K562 (cell line): ENCODE results near the gene RLN2. TPM values are rescaled to one million over a fixed set of nuclear protein-coding genes. Genes with fewer than 3 reads are reported as not detected.
"Not testable (repeated sequence)": the region's sequence is repeated elsewhere in the genome, so short reads cannot be mapped to it uniquely, and the experiment has no call there.

Source experiments
- ATAC-seq: fragments of 200-7000 bp; cut with Tn5 transposase; 3 replicates; pipeline ENCODE4 v1.9.1; 2020; ENCODE audit warnings: moderate library complexity
- BruUV-seq: library from RNA; stranded (reverse); fragments of 400-500 nt; replicated peaks from 2 replicates; lab custom pipeline; 2021; lab: Mats Ljungman, UMichigan
- CTCF ChIA-PET: fragments of 300-600 bp; formaldehyde crosslinking; extraction: SDS; loops from one replicate; lab custom pipeline; 2021; ENCODE audit warnings: low intra/inter-chr PET ratio; lab: Yijun Ruan, JAX
- POLR2A ChIA-PET: fragments of 300-600, 350-650 bp; sonication (Branson Sonifier 250); formaldehyde crosslinking; extraction: SDS; loops from one replicate; lab custom pipeline; 2021; ENCODE audit warnings: antibody characterized with exemption, inconsistent platforms; lab: Yijun Ruan, JAX
- DNase-seq, 4 experiments: peaks; one replicate each; pipeline versions ENCODE4 v3.0.0 to v3.0.0-alpha.2; 2011 to 2018; ENCODE audit warnings: low spot score in 3 of 4, mixed read lengths in 3 of 4; ENCODE audit errors: extremely low read depth in 1 of 4
- FAIRE-seq: peaks from 2 replicates; lab custom pipeline; 2011; peaks lifted over from hg19 to GRCh38; lab: Jason Lieb, UNC
- H2AFZ ChIP-seq: 2 replicates; pipeline ENCODE4 v1.6.0; 2011; ENCODE audit warnings: low read depth, low read length, control low read depth, inconsistent platforms
- H3K27ac ChIP-seq: fragments of 200-600 bp; 3 replicates; pipeline ENCODE4 v1.8.0; 2011; ENCODE audit warnings: low read depth, mild to moderate bottlenecking, control low read depth, inconsistent platforms, low read length, moderate library complexity, mixed read lengths; ENCODE audit errors: extremely low read depth
- H3K27me3 ChIP-seq, 2 experiments: fragments of 300-600 bp in 1 of 2; 2 replicates in 1 of 2; 3 replicates in 1 of 2; pipeline versions ENCODE4 v1.6.0 to v1.8.0; 2011; ENCODE audit warnings: inconsistent platforms in 2 of 2, low read length in 2 of 2, mild to moderate bottlenecking in 1 of 2, mixed read lengths in 1 of 2, moderate library complexity in 1 of 2; ENCODE audit not compliant: control insufficient read depth in 2 of 2, insufficient read depth in 2 of 2
- H3K36me3 ChIP-seq: fragments of 300-600 bp; 3 replicates; pipeline ENCODE4 v1.8.0; 2011; ENCODE audit warnings: mild to moderate bottlenecking, low read length, inconsistent platforms; ENCODE audit not compliant: control insufficient read depth, insufficient read depth
- H3K4me1 ChIP-seq, 2 experiments: fragments of 200-600 bp in 1 of 2; replicated peaks in 1 of 2; 2 replicates in 1 of 2; 3 replicates in 1 of 2; pipeline versions ENCODE4 v1.5.1 to v1.8.0; 2011; ENCODE audit warnings: inconsistent platforms in 2 of 2, low read length in 2 of 2, mild to moderate bottlenecking in 1 of 2, mixed read lengths in 1 of 2, moderate library complexity in 1 of 2; ENCODE audit not compliant: control insufficient read depth in 2 of 2, insufficient read depth in 2 of 2
- H3K4me2 ChIP-seq: 2 replicates; pipeline ENCODE4 v1.6.1; 2011; ENCODE audit warnings: low read length, control low read depth, inconsistent platforms, mixed read lengths; ENCODE audit not compliant: insufficient read depth
- H3K4me3 ChIP-seq: fragments of 200-600 bp; sonication (generic), shearing (Covaris generic); 2 replicates; pipeline ENCODE4 v1.5.1; 2016; ENCODE audit warnings: control low read depth, inconsistent platforms
- H3K79me2 ChIP-seq: fragments of 200-600 bp; 3 replicates; pipeline ENCODE4 v1.8.0; 2011; ENCODE audit warnings: low read length, inconsistent platforms; ENCODE audit not compliant: control insufficient read depth, insufficient read depth
- H3K9ac ChIP-seq, 2 experiments: 2 replicates each; pipeline versions ENCODE4 v1.6.0 to v1.6.1; 2011; ENCODE audit warnings: low read depth in 2 of 2, low read length in 2 of 2, control low read depth in 1 of 2, inconsistent platforms in 1 of 2, mild to moderate bottlenecking in 1 of 2, mixed read lengths in 1 of 2; ENCODE audit not compliant: insufficient read depth in 1 of 2
- H3K9me1 ChIP-seq: one replicate; pipeline ENCODE4 v1.6.0; 2011; ENCODE audit warnings: inconsistent platforms, mild to moderate bottlenecking, low read length, moderate library complexity; ENCODE audit not compliant: control insufficient read depth, insufficient read depth
- H3K9me3 ChIP-seq: replicated peaks from 2 replicates; pipeline ENCODE4 v1.5.1; 2011; ENCODE audit warnings: low read depth, low read length, inconsistent platforms; ENCODE audit not compliant: control insufficient read depth, insufficient read depth
- H4K20me1 ChIP-seq: replicated peaks from 2 replicates; pipeline ENCODE4 v1.6.1; 2011; ENCODE audit warnings: low read length, inconsistent platforms, mixed read lengths; ENCODE audit not compliant: control insufficient read depth, insufficient read depth
- HDAC2 ChIP-seq: fragments of 450-650 bp; IDR thresholded peaks from 2 replicates; pipeline ENCODE4 v1.6.1; 2016; ENCODE audit warnings: mild to moderate bottlenecking
- PRPF4 ChIP-seq: fragments of 200-400 bp; formaldehyde crosslinking; IDR thresholded peaks from one replicate; pipeline ENCODE4 v1.6.1; 2017; ENCODE audit warnings: low read length, low read depth, mild to moderate bottlenecking; ENCODE audit not compliant: insufficient read depth, poor library complexity, severe bottlenecking
- SMARCE1 ChIP-seq: fragments of 450-650 bp; IDR thresholded peaks from 2 replicates; pipeline ENCODE4 v1.7.1; 2016; ENCODE audit warnings: mild to moderate bottlenecking
- SRSF9 ChIP-seq: fragments of 200-400 bp; formaldehyde crosslinking; IDR thresholded peaks from 2 replicates; pipeline ENCODE4 v1.6.1; 2017; ENCODE audit warnings: low read depth, low read length, borderline replicate concordance
- TARDBP ChIP-seq: fragments of 450-650 bp; IDR thresholded peaks from 2 replicates; pipeline ENCODE4 v1.6.1; 2016
- TFAM ChIP-seq: fragments of 250-450 bp; sonication (Bioruptor Pico); conservative IDR thresholded peaks from 2 replicates; pipeline ENCODE4 v1.5.0; 2021; ENCODE audit warnings: mild to moderate bottlenecking, moderate library complexity
- THRA ChIP-seq: fragments of 450-650 bp; IDR thresholded peaks from 2 replicates; pipeline ENCODE4 v1.6.1; 2017; ENCODE audit warnings: mild to moderate bottlenecking, moderate library complexity
- ZFP1 ChIP-seq: fragments of 450-650 bp; formaldehyde crosslinking; IDR thresholded peaks from 2 replicates; pipeline ENCODE4 v1.4.0; 2020; ENCODE audit warnings: mild to moderate bottlenecking, mixed read lengths
- ZNF175 ChIP-seq: fragments of 200-800 bp; sonication (Bioruptor generic); IDR thresholded peaks from 2 replicates; pipeline ENCODE4 v1.6.1; 2016; ENCODE audit warnings: low read depth, mild to moderate bottlenecking, missing genetic modification characterization, missing compliant biosample characterization
- ZNF75A ChIP-seq: fragments of 450-650 bp; formaldehyde crosslinking; IDR thresholded peaks from 2 replicates; pipeline ENCODE4 v1.4.0; 2020; ENCODE audit warnings: mild to moderate bottlenecking
- WGBS: fragments of 100-300 bp; shearing (Covaris generic); methylation state at CpG from one replicate; pipeline ENCODE4 v1.1.6; 2016; ENCODE audit warnings: low coverage, mixed read lengths; ENCODE audit not compliant: insufficient coverage; ENCODE audit errors: missing lambda C conversion rate; 5-methylcytosine and 5-hydroxymethylcytosine counted together
- in situ Hi-C: fragments of 300-500 bp; cut with MboI; formaldehyde crosslinking; loops from 4 replicates; pipeline ENCODE4 v1.15.0; 2018; ENCODE audit warnings: inconsistent platforms, mixed read lengths
- intact Hi-C: fragments of 100-400 bp; cut with micrococcal nuclease; formaldehyde crosslinking; loops from 2 replicates; pipeline ENCODE4 v1.14.2; 2022
- polyA plus RNA-seq, 8 experiments: library from polyadenylated mRNA; depleted of rRNA in 4 of 8; stranded (reverse) in 5 of 8; unstranded in 3 of 8; fragments of >200 nt; fragmentation: Nextera tagmentation in 2 of 8; fragmentation: Illumina TruSeq in 1 of 8; extraction: Ambion mirVana in 2 of 8; extraction: Trizol in 1 of 8; gene quantifications; 2 replicates each; pipeline versions ENCODE4 v1.2.1 to v1.2.3, GENCODE V29; 2011 to 2014; ENCODE audit warnings: inconsistent platforms in 1 of 8, missing spikeins in 1 of 8
- total RNA-seq, 7 experiments: library from RNA; depleted of rRNA in 6 of 7; stranded (reverse); fragments of >200 nt in 6 of 7; fragmentation: Illumina TruSeq in 2 of 7; extraction: Trizol in 2 of 7; gene quantifications; 2 replicates each; pipeline versions ENCODE4 v1.2.1 to v1.2.3, GENCODE V29; 2011 to 2021; ENCODE audit warnings: low replicate concordance in 1 of 7

Gene RLN2
- total and polyA plus RNA-seq, 9 of the 15 experiments (the other 6 are each of a cell fraction or from before 2014, with no cell fraction given), result 0.08 to 0.17 TPM; not detected in 7

- H3K4me1 ChIP-seq, result no peaks in the 10 kb centered on the region
- intact Hi-C loops (no loop called here), in situ Hi-C loops (no loop called here)
- H3K4me2 ChIP-seq, result no peak overlapping the region
- H3K27ac ChIP-seq, result no peak overlapping the region
- ChIA-PET POLR2A (no interaction called here), CTCF (no interaction called here)
- TF ChIP-seq ZNF75A (CRISPR knock-in tag), result no peak
- no peak for TF ChIP-seq SMARCE1
- no peak for TF ChIP-seq TARDBP
- no peak for TF ChIP-seq HDAC2
- no peak for TF ChIP-seq ZFP1 (CRISPR knock-in tag)
- no peak for TF ChIP-seq TFAM (CRISPR knock-in tag)
- TF ChIP-seq ZNF175 (CRISPR knock-in tag), result no peak
- no peak for TF ChIP-seq SRSF9
- no peak for TF ChIP-seq PRPF4
- no peak for TF ChIP-seq THRA
- H2AFZ ChIP-seq, result no peak overlapping the region
- no peaks in the 10 kb centered on the region for H3K9me1 ChIP-seq
- no peak overlapping the region for H3K9ac ChIP-seq
- no peak overlapping the region for H3K4me3 ChIP-seq
- DNase-seq (no peak), ATAC-seq (no peak), FAIRE-seq (no peak)
- no peaks in the 10 kb centered on the region for H3K9me3 ChIP-seq
- H3K36me3 ChIP-seq, result no peaks in the 10 kb centered on the region
- no peaks in the 10 kb centered on the region for H3K79me2 ChIP-seq
- BruUV-seq, result no TSS peak
- H4K20me1 ChIP-seq, result no peaks in the 10 kb centered on the region
- H3K27me3 ChIP-seq, result no peaks in the 10 kb centered on the region
These were observed 21.7 kb upstream of the RLN2 start for GRCh38 chr9:5326187-5326586.

DNA sequence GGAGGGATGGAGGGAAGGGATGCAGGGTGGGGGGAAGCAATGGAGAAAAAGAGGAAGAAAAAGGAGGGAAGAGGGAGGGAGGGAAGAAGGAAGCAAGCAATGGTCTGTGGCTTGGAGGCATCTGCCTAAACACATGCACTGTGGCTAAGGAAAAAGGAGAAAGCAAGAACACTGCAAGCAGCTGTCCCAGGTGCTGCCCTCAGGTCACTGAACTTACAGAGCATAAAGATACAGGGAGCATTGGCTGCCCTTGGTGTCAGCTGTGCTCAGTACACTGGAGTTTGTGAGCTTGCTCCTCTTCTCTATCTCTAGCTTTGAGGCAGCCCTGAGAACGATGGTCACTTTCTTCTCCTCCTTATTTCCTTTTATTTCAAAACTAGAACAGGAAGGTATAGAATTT lies 17.1 kb upstream of the RLN2 start:
- H3K4me3 ChIP-seq, H4K20me1 ChIP-seq, H3K79me2 ChIP-seq, H2AFZ ChIP-seq, H3K36me3 ChIP-seq, in situ Hi-C loops, intact Hi-C loops, BruUV-seq, H3K27ac ChIP-seq, H3K9me1 ChIP-seq, POLR2A ChIA-PET, H3K4me1 ChIP-seq, H3K27me3 ChIP-seq, ATAC-seq, FAIRE-seq, H3K9me3 ChIP-seq, H3K4me2 ChIP-seq, CTCF ChIA-PET, H3K9ac ChIP-seq, DNase-seq: not testable (repeated sequence)
- no CpG with 5 or more reads among the region's 1 CpG for WGBS
